ENCODE data around the gene TFEB.

DNA sequence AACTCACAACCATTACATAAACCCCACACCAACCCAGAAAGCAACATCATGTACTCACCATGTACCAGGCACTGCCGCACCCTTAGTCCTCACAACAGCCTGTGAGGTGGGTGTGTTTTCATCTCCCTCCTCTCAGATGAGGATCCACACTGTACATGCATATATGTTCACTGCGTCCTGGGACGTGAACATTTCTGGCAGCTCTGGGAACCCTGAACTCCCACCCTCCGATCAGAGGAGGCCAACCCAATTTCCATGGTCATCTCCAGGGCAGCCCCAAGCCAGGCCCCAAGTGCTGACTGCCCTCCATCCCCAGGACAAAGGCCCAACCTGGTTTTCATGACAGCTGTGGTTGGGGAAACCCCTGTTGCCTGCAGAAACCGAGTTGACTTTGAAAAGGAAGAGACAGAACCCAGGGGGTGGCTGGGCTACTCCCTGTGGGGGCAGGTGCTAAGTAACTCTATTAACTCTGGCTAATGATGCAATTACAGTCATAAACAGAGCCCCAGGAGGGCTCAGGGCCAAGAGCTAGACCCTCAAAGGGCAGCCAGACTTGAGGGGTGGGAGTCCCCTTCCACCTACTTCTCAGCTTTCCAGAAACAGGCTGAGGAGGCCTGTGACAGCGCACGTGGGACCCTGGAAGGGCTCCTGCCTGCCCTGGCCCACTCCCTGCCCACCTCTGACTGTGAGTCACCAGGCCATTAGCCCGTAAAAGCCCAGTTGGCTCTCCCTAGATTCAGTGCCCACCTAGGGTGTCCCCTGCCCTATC lies 2.6 kb downstream of the TFEB start:
- TF ChIP-seq, protein P1, sequence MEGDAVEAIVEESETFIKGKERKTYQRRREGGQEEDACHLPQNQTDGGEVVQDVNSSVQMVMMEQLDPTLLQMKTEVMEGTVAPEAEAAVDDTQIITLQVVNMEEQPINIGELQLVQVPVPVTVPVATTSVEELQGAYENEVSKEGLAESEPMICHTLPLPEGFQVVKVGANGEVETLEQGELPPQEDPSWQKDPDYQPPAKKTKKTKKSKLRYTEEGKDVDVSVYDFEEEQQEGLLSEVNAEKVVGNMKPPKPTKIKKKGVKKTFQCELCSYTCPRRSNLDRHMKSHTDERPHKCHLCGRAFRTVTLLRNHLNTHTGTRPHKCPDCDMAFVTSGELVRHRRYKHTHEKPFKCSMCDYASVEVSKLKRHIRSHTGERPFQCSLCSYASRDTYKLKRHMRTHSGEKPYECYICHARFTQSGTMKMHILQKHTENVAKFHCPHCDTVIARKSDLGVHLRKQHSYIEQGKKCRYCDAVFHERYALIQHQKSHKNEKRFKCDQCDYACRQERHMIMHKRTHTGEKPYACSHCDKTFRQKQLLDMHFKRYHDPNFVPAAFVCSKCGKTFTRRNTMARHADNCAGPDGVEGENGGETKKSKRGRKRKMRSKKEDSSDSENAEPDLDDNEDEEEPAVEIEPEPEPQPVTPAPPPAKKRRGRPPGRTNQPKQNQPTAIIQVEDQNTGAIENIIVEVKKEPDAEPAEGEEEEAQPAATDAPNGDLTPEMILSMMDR (IDR thresholded peaks at IDR 0.05) = no peak
- TF ChIP-seq POLR2A (IDR thresholded peaks at IDR 0.05) = no peak

Measured in thyroid gland (tissue), 4 donors.